ENCODE measurements around the gene CHD1L.

CHD1L gene

DNA sequence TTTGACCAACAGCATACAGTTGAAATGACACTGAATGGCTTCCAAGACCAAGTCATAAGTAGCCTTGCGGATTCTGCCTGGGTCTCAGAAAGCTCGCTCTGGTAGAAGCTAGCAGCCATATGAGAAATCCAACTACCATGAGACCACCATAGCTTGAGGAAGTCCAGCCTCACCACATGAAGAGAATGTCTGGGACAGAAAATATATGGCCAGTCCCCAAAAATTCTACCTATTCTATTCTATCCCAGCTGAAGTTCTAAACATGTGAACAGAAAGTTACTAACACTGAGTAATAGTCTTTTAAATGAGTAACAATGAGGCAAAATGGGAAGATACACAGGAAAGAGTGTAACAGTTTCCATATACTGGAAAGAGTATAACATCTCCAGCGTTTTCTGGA, 26.4 kb upstream of the CHD1L start:
- TF ChIP-seq, protein P1, sequence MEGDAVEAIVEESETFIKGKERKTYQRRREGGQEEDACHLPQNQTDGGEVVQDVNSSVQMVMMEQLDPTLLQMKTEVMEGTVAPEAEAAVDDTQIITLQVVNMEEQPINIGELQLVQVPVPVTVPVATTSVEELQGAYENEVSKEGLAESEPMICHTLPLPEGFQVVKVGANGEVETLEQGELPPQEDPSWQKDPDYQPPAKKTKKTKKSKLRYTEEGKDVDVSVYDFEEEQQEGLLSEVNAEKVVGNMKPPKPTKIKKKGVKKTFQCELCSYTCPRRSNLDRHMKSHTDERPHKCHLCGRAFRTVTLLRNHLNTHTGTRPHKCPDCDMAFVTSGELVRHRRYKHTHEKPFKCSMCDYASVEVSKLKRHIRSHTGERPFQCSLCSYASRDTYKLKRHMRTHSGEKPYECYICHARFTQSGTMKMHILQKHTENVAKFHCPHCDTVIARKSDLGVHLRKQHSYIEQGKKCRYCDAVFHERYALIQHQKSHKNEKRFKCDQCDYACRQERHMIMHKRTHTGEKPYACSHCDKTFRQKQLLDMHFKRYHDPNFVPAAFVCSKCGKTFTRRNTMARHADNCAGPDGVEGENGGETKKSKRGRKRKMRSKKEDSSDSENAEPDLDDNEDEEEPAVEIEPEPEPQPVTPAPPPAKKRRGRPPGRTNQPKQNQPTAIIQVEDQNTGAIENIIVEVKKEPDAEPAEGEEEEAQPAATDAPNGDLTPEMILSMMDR (IDR thresholded peaks at IDR 0.05), result no peak

DNA sequence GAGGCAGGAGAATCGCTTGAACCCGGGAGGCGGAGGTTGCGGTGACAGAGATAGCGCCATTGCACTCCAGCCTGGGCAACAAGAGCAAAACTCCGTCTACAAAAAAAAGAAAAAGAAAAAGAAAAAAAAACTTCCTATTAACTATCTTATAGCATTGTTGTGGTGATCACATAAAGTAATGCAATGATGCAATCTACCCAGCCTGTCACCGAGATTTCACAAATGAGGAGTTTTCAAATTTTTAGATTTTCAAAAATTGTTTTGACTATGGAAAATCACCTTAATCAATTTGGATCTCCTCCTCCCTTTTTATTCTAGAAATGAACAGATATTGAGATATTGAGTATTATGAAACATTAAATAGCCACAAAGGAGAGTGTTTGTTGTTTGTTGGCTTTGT, 25.3 kb upstream of the CHD1L start:
- TF ChIP-seq, protein P1 (IDR thresholded peaks at IDR 0.05), result no peak

DNA sequence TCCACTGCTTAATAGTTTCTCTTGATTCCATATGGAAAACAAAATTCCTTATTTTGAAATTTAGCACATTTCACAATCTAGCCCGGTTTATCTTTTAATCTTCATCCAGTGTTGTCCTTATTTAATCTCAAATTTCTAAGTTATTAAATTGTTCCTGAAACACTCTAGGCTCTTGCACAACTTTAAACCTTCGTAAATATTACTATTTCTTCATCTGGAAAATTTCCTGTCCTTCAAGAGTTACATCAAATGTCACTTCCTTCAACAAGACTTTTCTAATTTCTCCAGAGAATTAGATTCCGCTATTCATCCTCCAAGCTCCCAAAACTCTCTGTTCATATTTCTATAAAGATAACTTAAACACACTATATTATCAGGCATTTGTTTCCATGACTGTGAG, 23.9 kb upstream of the CHD1L start:
- TF ChIP-seq, protein P1 (IDR thresholded peaks at IDR 0.05), result no peak

DNA sequence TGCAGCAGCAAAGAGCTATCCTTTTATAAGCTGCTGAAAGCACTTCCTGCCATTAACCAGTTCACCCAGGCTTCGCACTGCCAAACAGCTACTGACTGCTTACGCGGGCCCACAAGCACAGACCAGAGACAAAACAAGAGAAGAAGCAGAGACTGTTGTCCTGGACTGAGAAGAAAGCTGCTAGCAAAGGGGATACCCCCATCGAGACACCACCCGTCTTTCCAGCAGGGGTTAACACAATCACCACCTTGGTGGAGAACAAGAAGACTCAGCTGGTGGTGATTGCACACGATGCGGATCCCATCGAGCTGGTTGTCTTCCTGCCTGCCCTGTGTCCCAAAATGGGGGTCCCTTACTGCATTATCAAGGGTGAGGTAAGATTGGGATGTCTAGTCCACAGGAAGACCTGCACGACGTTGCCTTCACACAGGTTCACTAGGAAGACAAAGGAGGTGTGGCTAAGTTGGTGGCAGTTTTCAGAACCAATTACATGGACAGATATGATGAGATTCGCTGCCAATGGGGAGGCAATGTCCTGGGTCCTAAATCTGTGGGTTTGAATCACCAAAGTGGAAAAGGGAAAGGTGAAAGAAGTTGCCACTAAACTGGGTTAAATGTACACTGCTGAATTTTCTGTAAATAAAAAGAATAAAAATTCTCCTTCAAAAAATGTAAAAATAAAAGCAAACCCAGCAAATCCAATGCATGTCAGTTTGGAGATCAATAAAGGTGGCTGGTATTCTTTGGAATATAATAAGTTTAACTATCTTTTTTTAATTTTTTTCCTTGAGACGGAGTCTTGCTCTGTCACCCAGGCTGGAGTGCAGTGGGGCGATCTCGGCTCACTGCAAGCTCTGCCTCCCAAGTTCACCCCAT, 18.5 kb upstream of the CHD1L start:
- TF ChIP-seq, protein P1 (IDR thresholded peaks at IDR 0.05), result no peak

DNA sequence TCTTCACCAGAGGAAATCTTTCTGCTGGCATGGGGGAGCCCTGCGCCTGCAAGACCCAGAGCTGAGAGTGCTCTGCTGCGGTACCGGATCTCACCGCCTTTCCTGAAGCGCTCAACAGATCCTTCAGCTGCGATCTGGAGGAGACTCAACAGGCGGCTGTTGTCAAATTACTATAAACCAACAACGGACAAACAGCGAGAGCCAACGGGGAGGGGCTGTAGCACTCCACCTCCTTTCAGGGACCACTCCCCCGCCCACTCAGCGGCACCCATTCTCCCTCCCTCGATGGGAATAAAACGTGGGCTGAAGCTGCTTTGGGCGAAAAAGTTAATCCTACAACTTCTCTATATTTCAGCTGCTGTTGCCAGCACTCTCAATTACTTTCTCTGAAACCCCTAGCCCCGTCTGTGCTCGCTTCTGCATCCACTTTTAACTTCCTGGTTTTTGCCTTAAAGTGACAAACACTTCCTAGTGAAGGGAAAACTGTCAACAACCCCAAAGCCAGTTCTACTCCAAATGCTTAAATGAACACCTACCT, 17.2 kb upstream of the CHD1L start, which contains the start of gene FMO5:
Gene FMO5, minus strand, starts transcription at position 147 of the 538 bp plus-strand sequence. CDS start 310 bp downstream, outside the sequence.
- TF ChIP-seq, protein P1 (IDR thresholded peaks at IDR 0.05), result no peak

DNA sequence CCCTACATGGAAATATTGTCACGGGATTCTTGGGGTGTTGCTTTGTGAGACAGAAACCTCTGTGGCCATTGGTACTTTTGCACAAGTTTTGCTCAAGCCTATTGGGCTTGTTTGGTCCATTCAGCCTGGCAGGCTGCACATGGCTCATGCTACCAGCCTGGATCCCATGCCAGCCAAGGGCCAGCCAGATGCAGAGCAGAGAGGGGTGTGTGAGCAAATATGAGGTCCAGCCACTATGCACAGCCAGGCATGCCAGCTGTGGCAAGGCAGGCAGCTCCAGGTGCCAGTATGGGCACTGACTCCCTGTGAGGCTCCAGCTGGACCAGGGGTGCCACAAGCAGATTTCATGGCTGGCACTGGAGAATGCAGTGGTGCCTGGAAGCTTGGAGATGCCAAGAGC, 6.7 kb upstream of the CHD1L start:
- TF ChIP-seq, protein P1 (IDR thresholded peaks at IDR 0.05), result no peak

DNA sequence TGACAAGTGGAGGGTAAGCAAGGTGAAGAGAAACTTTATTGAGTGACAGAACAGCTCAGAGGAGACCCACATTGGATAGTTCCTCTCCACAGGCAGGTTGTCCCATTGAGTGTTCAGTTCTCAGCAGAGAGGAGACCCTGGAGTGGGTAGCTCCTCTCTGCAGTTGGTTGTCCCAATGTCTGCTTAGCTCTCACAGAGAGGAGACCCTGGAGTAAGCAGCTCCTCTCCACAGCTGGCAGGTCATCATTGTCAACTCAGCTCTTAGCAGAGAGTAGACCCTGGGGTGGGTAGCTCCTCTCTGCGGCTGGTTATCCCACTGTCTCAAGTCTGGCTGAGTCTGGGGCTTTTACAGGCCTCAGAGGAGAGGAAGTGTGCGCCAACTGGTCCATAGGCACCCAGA, 6.0 kb upstream of the CHD1L start:
- TF ChIP-seq, protein P1 (IDR thresholded peaks at IDR 0.05), result no peak

Data from LNCAP (cell line).